ENCODE results near the gene ZPR1.
"Not testable (repeated sequence)": the region's sequence is repeated elsewhere in the genome, so short reads cannot be mapped to it uniquely, and the experiment has no call there.

The ZPR1 gene, protein sequence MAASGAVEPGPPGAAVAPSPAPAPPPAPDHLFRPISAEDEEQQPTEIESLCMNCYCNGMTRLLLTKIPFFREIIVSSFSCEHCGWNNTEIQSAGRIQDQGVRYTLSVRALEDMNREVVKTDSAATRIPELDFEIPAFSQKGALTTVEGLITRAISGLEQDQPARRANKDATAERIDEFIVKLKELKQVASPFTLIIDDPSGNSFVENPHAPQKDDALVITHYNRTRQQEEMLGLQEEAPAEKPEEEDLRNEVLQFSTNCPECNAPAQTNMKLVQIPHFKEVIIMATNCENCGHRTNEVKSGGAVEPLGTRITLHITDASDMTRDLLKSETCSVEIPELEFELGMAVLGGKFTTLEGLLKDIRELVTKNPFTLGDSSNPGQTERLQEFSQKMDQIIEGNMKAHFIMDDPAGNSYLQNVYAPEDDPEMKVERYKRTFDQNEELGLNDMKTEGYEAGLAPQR

DNA sequence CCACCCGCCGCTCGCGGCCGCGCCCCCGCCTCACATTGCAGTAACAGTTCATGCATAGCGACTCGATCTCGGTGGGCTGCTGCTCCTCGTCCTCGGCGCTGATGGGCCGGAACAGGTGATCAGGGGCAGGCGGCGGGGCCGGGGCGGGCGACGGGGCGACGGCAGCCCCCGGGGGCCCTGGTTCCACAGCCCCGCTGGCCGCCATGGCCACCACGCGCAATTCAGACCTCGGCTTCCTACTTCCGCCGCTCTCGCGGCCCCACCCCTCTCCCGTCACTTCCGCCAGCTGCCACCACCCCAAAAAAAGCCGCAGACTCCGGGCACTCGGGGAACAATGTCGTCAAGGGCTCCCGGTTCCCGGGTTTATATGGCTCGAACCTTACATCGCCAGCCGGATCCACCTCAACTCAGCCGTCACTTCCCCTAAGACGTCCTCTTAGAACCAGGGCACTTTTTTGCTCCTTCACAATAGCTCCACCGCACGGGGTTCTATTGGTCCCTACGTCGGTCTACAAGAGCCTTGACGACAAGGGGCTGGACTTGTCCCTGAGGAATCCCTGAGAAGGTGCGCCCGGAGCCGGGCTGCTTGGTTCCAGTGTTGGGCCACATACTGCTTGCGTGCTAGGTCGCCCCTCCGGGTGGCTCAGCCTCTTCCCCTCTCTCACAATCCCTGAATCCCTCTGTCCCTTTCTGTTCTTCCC, at the start of gene ZPR1:
ZPR1 (minus strand) TSS at position 238 of the 701 bp plus-strand sequence; CDS start at position 205, 33 bp downstream.
- peak; percentile 91 for DNase-seq

DNA sequence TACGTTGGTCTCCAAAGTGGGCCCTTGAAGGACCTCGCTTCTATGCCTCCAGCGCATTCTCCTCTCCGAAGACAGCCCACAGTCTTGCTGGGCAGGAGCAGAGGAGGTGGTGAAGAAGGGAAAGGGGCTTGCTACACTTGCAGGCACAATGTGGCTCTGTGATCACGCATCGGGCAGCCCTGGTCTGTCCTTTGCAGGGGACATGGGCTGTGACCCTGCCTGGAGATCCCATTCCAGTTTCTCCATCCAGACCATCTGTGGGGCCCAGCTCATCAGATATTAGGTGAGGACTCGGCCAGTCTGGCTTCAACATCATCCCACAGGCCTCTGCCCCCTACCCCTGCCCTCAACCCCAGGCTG, 48.8 kb upstream of the ZPR1 start:
- no peak for DNase-seq

DNA sequence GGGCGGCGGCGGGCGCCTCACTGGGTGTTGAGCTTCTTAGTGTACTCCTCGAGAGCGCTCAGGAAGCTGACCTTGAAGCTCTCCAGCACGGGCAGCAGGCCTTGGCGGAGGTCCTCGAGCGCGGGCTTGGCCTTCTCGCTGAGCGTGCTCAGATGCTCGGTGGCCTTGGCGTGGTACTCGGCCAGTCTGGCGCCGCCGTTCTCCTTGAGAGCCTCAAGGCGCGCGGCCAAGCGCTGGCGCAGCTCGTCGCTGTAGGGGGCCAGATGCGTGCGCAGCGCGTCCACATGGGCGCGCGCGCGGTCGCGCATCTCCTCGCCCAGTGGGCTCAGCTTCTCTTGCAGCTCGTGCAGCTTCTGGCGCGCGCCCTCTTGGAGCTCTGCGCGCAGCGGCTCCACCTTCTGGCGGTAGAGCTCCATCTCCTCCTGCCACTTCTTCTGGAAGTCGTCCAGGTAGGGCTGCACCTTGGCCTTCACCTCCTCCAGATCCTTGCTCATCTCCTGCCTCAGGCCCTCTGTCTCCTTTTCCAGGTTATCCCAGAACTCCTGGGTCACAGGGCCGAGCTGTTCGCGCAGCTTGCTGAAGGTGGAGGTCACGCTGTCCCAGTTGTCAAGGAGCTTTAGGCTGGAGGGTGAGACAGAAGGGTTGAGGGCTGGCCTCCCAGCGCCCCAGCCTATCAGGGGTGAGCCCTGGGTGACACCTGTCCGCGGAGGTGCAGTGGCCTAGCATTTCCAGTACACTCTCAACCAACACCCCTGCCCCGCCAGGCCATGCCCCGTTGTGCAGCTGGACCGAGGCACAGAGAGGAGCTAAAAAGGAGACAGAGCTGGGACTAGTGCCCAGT, 48.2 kb upstream of the ZPR1 start:
- DNase-seq = peak; percentile 89

DNA sequence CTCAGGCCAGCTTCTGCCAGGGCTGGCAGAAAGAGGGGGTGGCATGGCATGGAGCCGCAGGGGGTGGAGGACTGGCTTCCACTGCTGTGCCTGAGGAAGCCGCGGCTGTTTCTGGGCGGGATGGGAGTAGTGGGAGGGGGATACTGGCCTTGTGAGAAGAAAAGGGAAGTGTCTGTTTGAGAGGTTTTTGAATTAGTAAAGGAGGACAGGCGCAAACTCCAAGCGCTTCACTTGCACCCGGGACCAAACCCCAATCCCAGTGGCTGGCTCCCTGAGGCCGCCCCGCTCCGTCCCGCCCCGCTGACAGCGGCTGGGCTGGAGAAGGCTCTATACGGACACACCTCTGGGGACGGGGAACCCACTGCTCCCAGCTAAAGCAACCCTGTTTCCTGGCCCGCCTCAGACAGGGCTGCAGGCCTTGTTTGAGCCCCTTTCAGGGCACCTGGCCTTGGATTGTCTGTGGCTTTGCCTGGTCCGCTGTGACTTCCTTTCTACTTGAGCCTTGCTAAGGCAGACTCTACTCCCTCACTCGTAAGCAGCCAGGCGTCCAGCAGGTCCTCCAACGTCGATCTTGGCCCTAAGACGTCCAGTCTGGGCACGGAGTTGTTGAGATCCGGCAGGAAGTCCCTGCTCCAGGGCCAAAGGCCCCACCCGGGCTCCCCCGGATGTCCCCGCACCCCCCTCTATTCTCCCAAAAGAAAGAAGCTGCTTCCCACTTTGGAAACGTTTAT, 47.4 kb upstream of the ZPR1 start:
- no peak for DNase-seq

DNA sequence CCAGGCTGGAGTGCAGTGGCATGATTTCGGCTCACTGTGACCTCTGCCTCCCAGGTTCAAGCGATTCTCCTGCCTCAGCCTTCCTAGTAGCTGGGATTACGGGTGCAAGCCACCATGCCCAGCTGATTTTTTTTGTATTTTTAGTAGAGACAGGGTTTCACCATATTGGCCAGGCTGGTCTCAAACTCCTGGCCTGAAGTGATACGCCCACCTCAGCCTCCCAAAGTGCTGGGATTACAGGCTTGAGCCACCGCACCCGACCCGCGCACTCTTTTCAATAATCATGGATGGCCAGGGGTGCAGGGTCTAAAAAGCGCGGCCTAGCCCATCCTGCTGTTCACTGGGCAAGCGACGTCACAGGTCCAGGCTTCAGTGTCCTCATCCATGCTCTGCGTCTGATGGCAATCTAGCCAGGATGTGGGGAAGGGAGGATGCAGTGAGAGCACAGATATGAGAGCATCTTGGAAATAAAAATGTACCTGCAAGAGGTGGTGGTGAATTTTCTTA, 46.8 kb upstream of the ZPR1 start:
- not testable (repeated sequence) for DNase-seq

DNA sequence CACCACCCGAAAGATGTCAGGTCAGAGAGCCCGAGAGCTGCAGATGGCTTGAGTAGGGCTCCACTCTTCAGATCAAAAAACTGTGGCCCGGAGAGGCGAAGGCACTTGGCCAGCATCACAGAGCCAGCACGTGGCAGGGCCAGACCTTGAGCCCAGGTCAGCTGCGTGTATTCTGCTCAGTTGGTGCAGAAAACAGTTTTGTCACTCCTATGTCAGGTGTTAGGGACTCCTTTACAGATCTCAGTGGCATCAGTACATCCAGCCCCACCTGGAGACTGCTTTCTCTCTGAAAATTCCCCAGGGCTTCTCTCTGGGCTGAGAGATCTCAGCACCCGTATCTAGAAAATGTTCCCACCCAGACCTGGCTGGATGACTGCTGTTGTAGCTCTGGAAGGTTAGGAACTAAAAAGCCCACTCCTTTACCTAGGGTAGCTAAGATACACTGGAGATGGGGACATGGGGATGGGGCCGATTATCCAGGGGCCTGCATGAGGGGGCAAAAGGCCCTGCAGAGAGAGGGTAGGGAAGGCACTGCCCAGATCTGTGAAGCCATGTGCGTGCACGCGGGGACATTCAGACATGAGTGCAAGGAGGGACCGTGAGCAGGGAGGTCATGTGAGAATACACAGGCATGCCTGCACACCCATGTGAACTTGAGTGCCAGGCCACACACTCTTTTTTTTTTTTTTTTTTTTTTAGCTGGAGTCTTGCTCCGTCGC, 46.2 kb upstream of the ZPR1 start:
- no peak for DNase-seq

DNA sequence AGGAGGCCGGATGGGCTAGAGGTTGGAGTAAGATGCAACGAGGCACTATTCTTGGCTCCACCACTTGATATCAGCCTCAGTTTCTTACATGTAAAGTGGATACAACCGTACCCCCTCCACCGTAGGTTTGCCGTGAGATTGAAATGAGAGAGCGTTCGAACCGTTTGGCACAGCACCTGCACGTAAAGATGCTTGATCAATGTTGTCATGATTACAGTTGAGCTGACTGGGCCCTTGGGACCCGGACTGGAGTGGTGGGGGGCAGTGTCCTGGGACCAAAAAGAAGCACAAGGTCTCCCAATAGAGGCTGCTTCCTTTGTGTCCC, 45.6 kb upstream of the ZPR1 start:
- no peak for DNase-seq

DNA sequence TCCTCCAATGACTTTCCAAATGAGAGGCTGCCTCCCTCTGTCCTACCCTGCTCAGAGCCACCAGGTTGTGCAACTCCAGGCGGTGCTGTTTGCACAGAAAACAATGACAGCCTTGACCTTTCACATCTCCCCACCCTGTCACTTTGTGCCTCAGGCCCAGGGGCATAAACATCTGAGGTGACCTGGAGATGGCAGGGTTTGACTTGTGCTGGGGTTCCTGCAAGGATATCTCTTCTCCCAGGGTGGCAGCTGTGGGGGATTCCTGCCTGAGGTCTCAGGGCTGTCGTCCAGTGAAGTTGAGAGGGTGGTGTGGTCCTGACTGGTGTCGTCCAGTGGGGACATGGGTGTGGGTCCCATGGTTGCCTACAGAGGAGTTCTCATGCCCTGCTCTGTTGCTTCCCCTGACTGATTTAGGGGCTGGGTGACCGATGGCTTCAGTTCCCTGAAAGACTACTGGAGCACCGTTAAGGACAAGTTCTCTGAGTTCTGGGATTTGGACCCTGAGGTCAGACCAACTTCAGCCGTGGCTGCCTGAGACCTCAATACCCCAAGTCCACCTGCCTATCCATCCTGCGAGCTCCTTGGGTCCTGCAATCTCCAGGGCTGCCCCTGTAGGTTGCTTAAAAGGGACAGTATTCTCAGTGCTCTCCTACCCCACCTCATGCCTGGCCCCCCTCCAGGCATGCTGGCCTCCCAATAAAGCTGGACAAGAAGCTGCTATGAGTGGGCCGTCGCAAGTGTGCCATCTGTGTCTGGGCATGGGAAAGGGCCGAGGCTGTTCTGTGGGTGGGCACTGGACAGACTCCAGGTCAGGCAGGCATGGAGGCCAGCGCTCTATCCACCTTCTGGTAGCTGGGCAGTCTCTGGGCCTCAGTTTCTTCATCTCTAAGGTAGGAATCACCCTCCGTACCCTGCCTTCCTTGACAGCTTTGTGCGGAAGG, 44.8 kb upstream of the ZPR1 start:
- no peak for DNase-seq

DNA sequence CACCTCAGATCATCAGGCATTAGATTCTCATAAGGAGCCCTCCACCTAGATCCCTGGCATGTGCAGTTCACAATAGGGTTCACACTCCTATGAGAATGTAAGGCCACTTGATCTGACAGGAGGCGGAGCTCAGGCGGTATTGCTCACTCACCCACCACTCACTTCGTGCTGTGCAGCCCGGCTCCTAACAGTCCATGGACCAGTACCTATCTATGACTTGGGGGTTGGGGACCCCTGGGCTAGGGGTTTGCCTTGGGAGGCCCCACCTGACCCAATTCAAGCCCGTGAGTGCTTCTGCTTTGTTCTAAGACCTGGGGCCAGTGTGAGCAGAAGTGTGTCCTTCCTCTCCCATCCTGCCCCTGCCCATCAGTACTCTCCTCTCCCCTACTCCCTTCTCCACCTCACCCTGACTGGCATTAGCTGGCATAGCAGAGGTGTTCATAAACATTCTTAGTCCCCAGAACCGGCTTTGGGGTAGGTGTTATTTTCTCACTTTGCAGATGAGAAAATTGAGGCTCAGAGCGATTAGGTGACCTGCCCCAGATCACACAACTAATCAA, 44.0 kb upstream of the ZPR1 start:
- DNase-seq = no peak

DNA sequence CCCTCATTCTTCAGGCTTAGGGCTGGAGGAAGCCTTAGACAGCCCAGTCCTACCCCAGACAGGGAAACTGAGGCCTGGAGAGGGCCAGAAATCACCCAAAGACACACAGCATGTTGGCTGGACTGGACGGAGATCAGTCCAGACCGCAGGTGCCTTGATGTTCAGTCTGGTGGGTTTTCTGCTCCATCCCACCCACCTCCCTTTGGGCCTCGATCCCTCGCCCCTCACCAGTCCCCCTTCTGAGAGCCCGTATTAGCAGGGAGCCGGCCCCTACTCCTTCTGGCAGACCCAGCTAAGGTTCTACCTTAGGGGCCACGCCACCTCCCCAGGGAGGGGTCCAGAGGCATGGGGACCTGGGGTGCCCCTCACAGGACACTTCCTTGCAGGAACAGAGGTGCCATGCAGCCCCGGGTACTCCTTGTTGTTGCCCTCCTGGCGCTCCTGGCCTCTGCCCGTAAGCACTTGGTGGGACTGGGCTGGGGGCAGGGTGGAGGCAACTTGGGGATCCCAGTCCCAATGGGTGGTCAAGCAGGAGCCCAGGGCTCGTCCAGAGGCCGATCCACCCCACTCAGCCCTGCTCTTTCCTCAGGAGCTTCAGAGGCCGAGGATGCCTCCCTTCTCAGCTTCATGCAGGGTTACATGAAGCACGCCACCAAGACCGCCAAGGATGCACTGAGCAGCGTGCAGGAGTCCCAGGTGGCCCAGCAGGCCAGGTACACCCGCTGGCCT, 42.5 kb upstream of the ZPR1 start:
- no peak for DNase-seq

DNA sequence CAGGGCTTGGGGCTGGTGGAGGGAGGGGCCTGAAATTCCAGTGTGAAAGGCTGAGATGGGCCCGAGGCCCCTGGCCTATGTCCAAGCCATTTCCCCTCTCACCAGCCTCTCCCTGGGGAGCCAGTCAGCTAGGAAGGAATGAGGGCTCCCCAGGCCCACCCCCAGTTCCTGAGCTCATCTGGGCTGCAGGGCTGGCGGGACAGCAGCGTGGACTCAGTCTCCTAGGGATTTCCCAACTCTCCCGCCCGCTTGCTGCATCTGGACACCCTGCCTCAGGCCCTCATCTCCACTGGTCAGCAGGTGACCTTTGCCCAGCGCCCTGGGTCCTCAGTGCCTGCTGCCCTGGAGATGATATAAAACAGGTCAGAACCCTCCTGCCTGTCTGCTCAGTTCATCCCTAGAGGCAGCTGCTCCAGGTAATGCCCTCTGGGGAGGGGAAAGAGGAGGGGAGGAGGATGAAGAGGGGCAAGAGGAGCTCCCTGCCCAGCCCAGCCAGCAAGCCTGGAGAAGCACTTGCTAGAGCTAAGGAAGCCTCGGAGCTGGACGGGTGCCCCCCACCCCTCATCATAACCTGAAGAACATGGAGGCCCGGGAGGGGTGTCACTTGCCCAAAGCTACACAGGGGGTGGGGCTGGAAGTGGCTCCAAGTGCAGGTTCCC, 41.8 kb upstream of the ZPR1 start, which contains the start of gene APOC3:
APOC3 (plus strand) TSS at position 383 of the 659 bp plus-strand sequence. CDS start 676 bp downstream, outside the sequence.
- no peak for DNase-seq

DNA sequence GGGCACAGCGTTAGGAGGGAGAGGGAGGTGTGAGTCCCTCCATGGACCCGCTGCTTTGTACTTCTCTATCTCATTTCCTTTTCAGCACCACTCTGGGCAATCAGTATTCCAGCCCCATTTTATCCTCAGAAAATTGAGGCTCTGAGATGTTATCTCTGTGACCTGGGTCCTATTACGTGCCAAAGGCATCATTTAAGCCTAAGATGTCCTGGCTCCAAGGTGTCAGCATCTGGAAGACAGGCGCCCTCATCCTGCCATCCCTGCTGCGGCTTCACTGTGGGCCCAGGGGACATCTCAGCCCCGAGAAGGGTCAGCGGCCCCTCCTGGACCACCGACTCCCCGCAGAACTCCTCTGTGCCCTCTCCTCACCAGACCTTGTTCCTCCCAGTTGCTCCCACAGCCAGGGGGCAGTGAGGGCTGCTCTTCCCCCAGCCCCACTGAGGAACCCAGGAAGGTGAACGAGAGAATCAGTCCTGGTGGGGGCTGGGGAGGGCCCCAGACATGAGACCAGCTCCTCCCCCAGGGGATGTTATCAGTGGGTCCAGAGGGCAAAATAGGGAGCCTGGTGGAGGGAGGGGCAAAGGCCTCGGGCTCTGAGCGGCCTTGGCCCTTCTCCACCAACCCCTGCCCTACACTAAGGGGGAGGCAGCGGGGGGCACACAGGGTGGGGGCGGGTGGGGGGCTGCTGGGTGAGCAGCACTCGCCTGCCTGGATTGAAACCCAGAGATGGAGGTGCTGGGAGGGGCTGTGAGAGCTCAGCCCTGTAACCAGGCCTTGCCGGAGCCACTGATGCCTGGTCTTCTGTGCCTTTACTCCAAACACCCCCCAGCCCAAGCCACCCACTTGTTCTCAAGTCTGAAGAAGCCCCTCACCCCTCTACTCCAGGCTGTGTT, 41.1 kb upstream of the ZPR1 start:
- no peak for DNase-seq

DNA sequence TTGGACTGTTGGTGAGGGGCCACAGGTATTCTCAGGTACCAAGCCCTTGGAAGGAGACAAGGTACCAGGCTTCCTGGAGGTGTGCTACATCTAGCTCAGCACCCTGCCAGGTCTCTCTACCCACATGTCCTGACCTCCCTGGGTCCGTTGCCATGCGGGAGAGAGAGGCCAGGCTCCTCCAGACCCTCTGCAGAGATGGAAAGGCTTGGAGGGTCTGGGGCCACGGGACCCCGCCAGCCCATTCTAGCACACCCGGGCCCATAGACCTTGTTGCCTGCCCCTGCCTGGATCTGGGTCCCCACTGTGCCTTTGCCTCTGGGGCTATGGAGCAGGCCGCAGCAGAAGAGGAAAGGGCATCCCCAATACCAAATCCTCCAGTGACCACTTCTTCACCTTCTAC, 39.6 kb upstream of the ZPR1 start:
- DNase-seq = no peak

DNA sequence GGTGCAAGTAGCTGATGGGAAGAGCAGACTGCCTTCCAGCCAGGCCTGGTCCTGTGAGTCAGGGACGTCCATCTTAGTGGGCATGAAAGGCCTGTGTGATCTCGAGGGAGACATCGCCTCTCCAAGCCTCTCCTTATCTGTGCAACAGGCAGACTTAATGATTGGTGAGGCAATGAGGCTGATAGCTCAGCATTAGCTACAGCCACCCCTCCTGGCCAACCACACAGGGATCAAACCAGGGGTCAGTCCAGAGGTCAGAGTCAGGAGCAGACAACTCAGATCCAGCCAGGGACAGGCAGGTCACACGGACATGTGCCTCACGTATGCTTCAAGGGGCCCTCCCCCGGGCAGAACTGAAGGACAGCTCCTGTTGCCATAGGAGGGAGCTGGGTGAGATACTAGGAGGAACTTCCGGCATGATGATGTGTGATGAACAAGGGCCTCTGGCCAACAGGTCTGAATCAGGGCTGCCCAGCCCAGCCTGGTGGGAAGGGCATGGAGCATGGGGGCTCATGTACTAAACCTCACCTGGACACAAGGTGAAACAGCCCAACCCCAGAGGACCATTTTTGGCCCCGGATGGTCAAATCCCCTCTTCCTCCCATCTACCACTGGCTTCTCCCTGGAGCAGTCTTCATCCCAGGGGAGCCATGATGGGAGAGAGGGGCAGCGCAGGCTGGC, 39.1 kb upstream of the ZPR1 start:
- DNase-seq = no peak

DNA sequence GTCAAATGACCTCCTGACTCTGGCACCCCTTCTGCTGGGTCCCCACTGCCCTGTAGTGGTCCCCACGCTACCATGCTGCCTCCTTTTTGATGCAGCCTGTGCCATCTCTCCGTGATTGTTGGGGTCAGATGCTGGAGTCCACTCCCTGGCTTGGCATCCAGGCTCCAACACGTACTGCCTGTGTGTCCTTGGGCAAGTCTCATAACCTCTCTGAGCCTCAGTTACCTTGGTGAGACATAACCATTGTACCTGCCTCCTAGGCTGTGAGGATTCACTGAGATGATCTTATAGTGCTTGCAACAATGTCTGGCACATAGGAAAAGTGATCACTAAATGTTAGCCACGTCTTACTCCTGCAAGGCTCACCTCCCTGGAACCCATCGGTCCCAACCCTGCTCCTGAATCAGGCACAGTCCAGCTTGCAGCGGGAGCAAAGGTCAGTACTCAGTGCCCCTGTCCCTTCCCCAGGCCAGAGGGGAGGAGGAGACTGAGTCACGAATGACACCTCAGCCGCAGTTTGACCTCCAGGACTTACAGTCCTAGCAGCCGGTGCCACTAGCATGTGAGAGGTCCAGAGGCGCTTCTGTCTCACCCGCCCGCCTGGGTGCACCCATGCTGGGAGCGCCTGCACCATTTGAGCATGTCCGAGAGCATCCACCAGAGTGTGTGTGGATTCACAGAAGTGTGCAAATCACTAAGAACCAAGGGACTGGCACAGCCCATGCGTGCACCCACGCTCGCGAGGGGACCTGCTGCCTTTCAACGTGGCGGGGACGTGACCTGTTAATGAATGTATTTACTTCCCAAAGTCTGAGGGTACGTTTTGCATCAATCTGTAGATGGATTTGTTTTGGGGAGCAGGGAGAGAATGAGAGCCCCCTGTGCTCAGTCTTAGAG, 38.3 kb upstream of the ZPR1 start:
- DNase-seq = no peak

DNA sequence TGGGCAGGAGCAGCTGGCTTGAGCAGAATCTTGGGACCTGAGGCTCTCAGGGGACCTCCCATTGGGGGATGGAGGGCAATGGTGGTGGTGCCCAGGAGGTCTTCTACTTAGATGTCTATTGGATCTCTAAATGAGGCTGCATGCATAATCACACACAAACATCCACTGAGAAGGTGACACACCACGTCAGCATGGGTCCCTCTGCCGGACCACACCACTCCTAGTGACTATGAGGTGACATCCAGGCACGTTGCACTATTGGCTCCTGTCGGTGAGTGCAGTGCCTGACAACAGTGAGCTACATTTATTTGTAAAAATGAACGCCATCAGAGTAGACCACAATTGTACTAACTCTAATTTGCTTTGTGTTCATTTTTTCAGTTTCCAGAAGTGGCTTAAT, 37.6 kb upstream of the ZPR1 start:
- DNase-seq = no peak

Data from activated CD8-positive, alpha-beta memory T cell treated with anti-CD3 and anti-CD28 coated beads, Interleukin-2, amount 50 U/mL, for 48 hours (primary cell).